GM23248 (cell line): Measurements from ENCODE around the gene PARVB. TPM values are rescaled to one million over a fixed set of nuclear protein-coding genes. Genes with fewer than 3 reads are reported as not detected.

ENCODE experiments used
- DNase-seq: peaks from one replicate; pipeline ENCODE4 v3.0.0-alpha.2; 2015
- H2AFZ ChIP-seq: fragments of 200-600 bp; sonication (generic); 2 replicates; pipeline ENCODE4 v1.6.1; 2016; ENCODE audit warnings: antibody characterized with exemption
- H3F3A ChIP-seq: fragments of 200-600 bp; sonication (generic); 2 replicates; pipeline ENCODE4 v1.6.1; 2016; ENCODE audit warnings: mild to moderate bottlenecking, antibody characterized with exemption, mixed run types; ENCODE audit not compliant: insufficient read depth
- H3K27ac ChIP-seq: fragments of 200-600 bp; sonication (generic); 2 replicates; pipeline ENCODE4 v1.5.1; 2016; ENCODE audit warnings: mild to moderate bottlenecking
- H3K27me3 ChIP-seq: fragments of 200-600 bp; sonication (generic); replicated peaks from 2 replicates; pipeline ENCODE4 v1.6.1; 2016; ENCODE audit warnings: mild to moderate bottlenecking; ENCODE audit not compliant: insufficient read depth
- H3K36me3 ChIP-seq: fragments of 200-600 bp; sonication (generic); 2 replicates; pipeline ENCODE4 v1.6.1; 2016; ENCODE audit warnings: low read depth, mild to moderate bottlenecking
- H3K4me1 ChIP-seq: fragments of 200-600 bp; sonication (generic); 2 replicates; pipeline ENCODE4 v1.6.1; 2016; ENCODE audit warnings: mild to moderate bottlenecking; ENCODE audit not compliant: insufficient read depth
- H3K4me2 ChIP-seq: fragments of 200-600 bp; sonication (generic); one replicate; pipeline ENCODE4 v1.6.1; 2016; ENCODE audit warnings: mild to moderate bottlenecking; ENCODE audit not compliant: unreplicated experiment
- H3K4me3 ChIP-seq: fragments of 200-600 bp; sonication (generic); 2 replicates; pipeline ENCODE4 v1.5.1; 2016; ENCODE audit warnings: mild to moderate bottlenecking
- H3K79me2 ChIP-seq: fragments of 200-600 bp; sonication (generic); 2 replicates; pipeline ENCODE4 v1.6.1; 2016; ENCODE audit warnings: mild to moderate bottlenecking; ENCODE audit not compliant: insufficient read depth
- H3K9ac ChIP-seq: fragments of 200-600 bp; sonication (generic); 2 replicates; pipeline ENCODE4 v1.6.1; 2016; ENCODE audit warnings: mild to moderate bottlenecking
- H3K9me2 ChIP-seq: fragments of 200-600 bp; sonication (generic); 2 replicates; pipeline ENCODE4 v1.6.1; 2016; ENCODE audit warnings: mixed run types, mild to moderate bottlenecking, moderate library complexity; ENCODE audit not compliant: insufficient read depth
- H3K9me3 ChIP-seq: fragments of 200-600 bp; sonication (generic); one replicate; pipeline ENCODE4 v1.6.1; 2017; ENCODE audit warnings: low read depth
- H4K20me1 ChIP-seq: fragments of 200-600 bp; sonication (generic); 2 replicates; pipeline ENCODE4 v1.6.0; 2016; ENCODE audit not compliant: insufficient read depth
- EZH2 ChIP-seq: fragments of 200-600 bp; sonication (generic); IDR thresholded peaks from 2 replicates; pipeline ENCODE4 v1.6.1; 2018; ENCODE audit warnings: antibody characterized with exemption, mild to moderate bottlenecking; ENCODE audit not compliant: insufficient read depth, poor library complexity, severe bottlenecking
- EZH2phosphoT487 ChIP-seq: fragments of 200-600 bp; sonication (generic); IDR thresholded peaks from 2 replicates; pipeline ENCODE4 v1.6.1; 2018; ENCODE audit warnings: antibody characterized with exemption, moderate library complexity, mild to moderate bottlenecking, low read depth; ENCODE audit not compliant: insufficient read depth
- WGBS, 2 experiments: methylation state at CpG; one replicate each; pipeline ENCODE4 v1.1.6; 2015 to 2017; ENCODE audit warnings: low lambda C conversion rate in 2 of 2, low coverage in 1 of 2; ENCODE audit errors: missing lambda C conversion rate in 2 of 2; 5-methylcytosine and 5-hydroxymethylcytosine counted together
- in situ Hi-C: fragments of 300-500 bp; cut with MboI; formaldehyde crosslinking; loops from 2 replicates; pipeline ENCODE4 v1.15.0; 2020
- polyA plus RNA-seq: library from polyadenylated mRNA; unstranded; fragments of >200 nt; fragmentation: Nextera tagmentation; extraction: Ambion mirVana; gene quantifications from 2 replicates; pipeline ENCODE4 v1.2.1, GENCODE V29; 2016
- total RNA-seq: library from RNA; depleted of rRNA; stranded (reverse); fragments of >200 nt; shearing (Covaris generic); gene quantifications from 2 replicates; pipeline ENCODE4 v1.2.3, GENCODE V29; 2014

The PARVB gene
- total and polyA plus RNA-seq, 2 experiments from 2014 or later, result 52.6 to 141 TPM

DNA sequence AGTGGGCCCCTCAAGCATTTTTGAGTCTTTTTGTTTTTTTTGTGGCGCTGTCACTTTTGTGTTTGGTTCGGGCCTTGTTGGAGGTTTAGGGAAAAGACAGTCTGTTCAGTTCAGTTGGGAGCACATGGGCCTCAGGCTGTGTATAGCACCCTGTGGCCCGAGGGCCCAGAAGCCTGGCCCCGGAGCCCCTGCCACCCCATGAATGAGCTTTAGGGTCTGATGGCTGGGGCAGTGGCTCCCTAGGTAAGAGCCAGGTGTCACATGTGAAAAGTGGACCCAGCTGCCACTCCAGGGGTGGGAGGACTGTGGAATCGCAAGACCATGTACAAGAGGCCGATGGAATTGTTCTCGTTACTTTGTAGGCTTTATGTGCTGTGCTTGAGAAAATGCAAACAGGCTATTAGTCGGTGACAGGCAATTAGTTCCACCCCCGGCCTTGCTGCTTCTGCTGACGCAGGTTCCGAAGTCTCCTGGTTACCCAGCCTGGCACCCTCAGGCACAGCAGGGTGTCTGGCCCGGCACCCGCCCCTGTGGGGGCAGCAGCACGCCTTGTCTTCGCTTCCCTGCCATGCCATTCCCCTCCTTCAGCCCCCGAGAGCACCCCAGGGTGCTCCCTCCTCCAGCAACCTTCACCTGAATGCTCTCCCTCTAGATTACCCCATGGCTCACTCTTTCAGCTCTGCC lies 118.5 kb downstream of the PARVB start:
- TF ChIP-seq EZH2 (no peak), EZH2phosphoT487 (no peak)
- no peak overlapping the region for H2AFZ ChIP-seq
- no peak for DNase-seq
- in situ Hi-C loops, result no loop called here
- H3F3A ChIP-seq, result no peaks in the 10 kb centered on the region
- H4K20me1 ChIP-seq, result no peaks in the 10 kb centered on the region
- H3K27me3 ChIP-seq, result no peaks in the 10 kb centered on the region
- H3K79me2 ChIP-seq, result no peaks in the 10 kb centered on the region
- no peak overlapping the region for H3K9ac ChIP-seq
- 89% methylated on average over 16 of the region's 16 CpGs for WGBS, 2 experiments
- H3K27ac ChIP-seq, result no peak overlapping the region
- no peaks in the 10 kb centered on the region for H3K4me1 ChIP-seq
- no peaks in the 10 kb centered on the region for H3K9me3 ChIP-seq
- peaks cover 11% of the 10 kb centered on the region for H3K36me3 ChIP-seq
- H3K9me2 ChIP-seq, result no peaks in the 10 kb centered on the region
- no peak overlapping the region for H3K4me3 ChIP-seq
- H3K4me2 ChIP-seq, result no peak overlapping the region

DNA sequence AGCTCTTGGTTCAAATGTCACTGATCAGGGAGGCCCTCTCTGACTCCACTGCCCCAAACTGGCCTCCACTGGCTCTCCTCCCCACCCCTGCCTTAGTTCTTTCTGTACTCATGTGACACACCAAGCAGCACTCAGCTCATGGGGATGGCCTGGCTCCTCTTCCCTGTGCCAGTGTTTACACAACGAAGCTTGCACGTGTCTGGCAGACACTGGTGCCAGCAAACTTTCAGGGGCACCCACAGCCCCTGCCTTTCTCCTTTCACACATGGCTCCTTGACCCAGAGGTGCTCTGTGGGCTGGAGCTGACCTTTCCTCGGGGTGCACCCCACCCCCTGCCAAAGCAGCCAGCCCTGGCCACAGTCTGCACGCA lies 119.0 kb downstream of the PARVB start:
- peaks cover 6% of the 10 kb centered on the region for H3K36me3 ChIP-seq
- H3K27ac ChIP-seq, result no peak overlapping the region
- no peaks in the 10 kb centered on the region for H3K9me3 ChIP-seq
- DNase-seq, result no peak
- no peaks in the 10 kb centered on the region for H3K4me1 ChIP-seq
- H3K4me3 ChIP-seq, result no peak overlapping the region
- H3K79me2 ChIP-seq, result no peaks in the 10 kb centered on the region
- 30 to 40% methylated on average over 4 of the region's 4 CpGs for WGBS, 2 experiments
- H3K9me2 ChIP-seq, result no peaks in the 10 kb centered on the region
- H2AFZ ChIP-seq, result no peak overlapping the region
- no peak overlapping the region for H3K9ac ChIP-seq
- TF ChIP-seq EZH2 (no peak), EZH2phosphoT487 (no peak)
- in situ Hi-C loops, result no loop called here
- no peaks in the 10 kb centered on the region for H3F3A ChIP-seq
- no peaks in the 10 kb centered on the region for H4K20me1 ChIP-seq
- H3K27me3 ChIP-seq, result no peaks in the 10 kb centered on the region
- no peak overlapping the region for H3K4me2 ChIP-seq

DNA sequence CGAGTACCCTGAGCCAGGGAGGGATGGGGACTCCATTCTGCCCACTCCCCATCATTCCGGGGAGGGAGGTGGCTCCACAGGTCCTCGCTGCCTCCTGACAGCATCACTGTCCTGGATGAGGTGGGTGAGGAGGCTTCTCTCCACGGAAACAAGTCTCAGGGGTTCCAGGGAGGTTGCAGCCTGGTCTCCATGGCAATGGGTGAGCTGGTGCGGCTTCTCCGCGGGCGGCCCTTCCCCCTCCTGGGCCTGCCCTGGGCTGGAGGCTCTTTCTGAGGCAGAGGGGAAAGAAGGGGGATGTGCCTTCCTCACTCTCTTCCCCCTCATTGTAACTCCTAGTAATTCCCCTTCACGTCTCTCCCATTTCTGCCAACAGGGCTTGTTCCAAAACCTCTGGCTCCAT lies 119.5 kb downstream of the PARVB start:
- Histone ChIP-seq H3K79me2 (no peaks in the 10 kb centered on the region), H3K4me2 (no peak overlapping the region), H3K9me2 (no peaks in the 10 kb centered on the region), H3F3A (no peaks in the 10 kb centered on the region), H3K27me3 (no peaks in the 10 kb centered on the region), H3K9ac (no peak overlapping the region), H2AFZ (no peak overlapping the region), H3K4me3 (no peak overlapping the region), H4K20me1 (no peaks in the 10 kb centered on the region), H3K4me1 (no peaks in the 10 kb centered on the region), H3K36me3 (peaks cover 5% of the 10 kb centered on the region; the same call in 1 of the 2 replicates), H3K27ac (no peak overlapping the region), H3K9me3 (no peaks in the 10 kb centered on the region)
- in situ Hi-C loops, result no loop called here
- DNase-seq, result no peak
- TF ChIP-seq EZH2phosphoT487 (no peak), EZH2 (no peak)
- 69 to 74% methylated on average over 9 of the region's 9 CpGs for WGBS, 2 experiments

DNA sequence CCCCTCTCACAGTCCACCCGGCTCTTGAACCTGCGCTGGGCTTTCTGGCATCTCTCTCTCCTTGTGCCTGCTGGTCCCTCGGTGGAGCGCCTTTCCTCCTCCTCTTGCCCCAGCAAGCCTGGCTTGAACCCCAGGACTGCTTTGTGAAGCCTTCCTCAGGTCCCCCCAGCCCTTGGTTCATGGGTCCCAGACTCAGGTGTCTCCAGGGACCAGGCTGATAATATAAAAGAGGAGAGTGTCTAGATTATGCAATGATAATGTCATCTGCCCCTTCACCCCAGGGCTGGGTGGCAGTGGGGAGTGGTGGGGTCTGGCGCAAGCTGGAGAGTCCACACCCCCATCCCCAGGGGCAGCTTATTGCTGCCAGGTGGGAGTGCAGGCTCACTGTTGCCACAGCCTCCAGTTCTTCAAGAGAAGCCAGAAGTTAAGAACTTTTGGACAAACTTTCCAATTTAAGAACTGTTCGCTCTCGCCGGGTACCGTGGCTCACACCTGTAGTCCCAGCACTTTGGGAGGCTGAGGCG lies 120.0 kb downstream of the PARVB start:
- no peak overlapping the region for H2AFZ ChIP-seq
- H3K27me3 ChIP-seq, result no peaks in the 10 kb centered on the region
- H3F3A ChIP-seq, result no peaks in the 10 kb centered on the region
- no peak overlapping the region for H3K9ac ChIP-seq
- no peak for DNase-seq
- peaks cover 2% of the 10 kb centered on the region; the same call in 1 of the 2 replicates for H3K36me3 ChIP-seq
- H3K79me2 ChIP-seq, result no peaks in the 10 kb centered on the region
- no peak overlapping the region for H3K27ac ChIP-seq
- H3K4me2 ChIP-seq, result no peak overlapping the region
- in situ Hi-C loops, result no loop called here
- no peaks in the 10 kb centered on the region for H4K20me1 ChIP-seq
- H3K9me3 ChIP-seq, result no peaks in the 10 kb centered on the region
- no peaks in the 10 kb centered on the region for H3K4me1 ChIP-seq
- H3K4me3 ChIP-seq, result no peak overlapping the region
- TF ChIP-seq EZH2 (no peak), EZH2phosphoT487 (no peak)
- 82 to 85% methylated on average over 10 of the region's 10 CpGs for WGBS, 2 experiments
- H3K9me2 ChIP-seq, result no peaks in the 10 kb centered on the region
